Peyer's patch (tissue), 4 donors: Measurements from ENCODE around the gene SLC2A2.

Experiments used
- POLR2A ChIP-seq, 2 donors: fragments of 450-650 bp; IDR thresholded peaks; one replicate each; pipeline ENCODE4 v1.5.1; 2017; ENCODE audit warnings: antibody characterized with exemption in 2 of 2, mild to moderate bottlenecking in 2 of 2, moderate library complexity in 2 of 2
- TF ChIP-seq, protein P1 (sequence below), 6 experiments: fragments of 450-650 bp in 4 of 6; fragments of 200-600 bp in 2 of 6; sonication (generic) in 1 of 6; IDR thresholded peaks; one replicate each; pipeline ENCODE4 v1.5.1; 2017 to 2019; ENCODE audit warnings: antibody characterized with exemption in 6 of 6, mild to moderate bottlenecking in 3 of 6, moderate library complexity in 1 of 6

- TF ChIP-seq, protein P1, sequence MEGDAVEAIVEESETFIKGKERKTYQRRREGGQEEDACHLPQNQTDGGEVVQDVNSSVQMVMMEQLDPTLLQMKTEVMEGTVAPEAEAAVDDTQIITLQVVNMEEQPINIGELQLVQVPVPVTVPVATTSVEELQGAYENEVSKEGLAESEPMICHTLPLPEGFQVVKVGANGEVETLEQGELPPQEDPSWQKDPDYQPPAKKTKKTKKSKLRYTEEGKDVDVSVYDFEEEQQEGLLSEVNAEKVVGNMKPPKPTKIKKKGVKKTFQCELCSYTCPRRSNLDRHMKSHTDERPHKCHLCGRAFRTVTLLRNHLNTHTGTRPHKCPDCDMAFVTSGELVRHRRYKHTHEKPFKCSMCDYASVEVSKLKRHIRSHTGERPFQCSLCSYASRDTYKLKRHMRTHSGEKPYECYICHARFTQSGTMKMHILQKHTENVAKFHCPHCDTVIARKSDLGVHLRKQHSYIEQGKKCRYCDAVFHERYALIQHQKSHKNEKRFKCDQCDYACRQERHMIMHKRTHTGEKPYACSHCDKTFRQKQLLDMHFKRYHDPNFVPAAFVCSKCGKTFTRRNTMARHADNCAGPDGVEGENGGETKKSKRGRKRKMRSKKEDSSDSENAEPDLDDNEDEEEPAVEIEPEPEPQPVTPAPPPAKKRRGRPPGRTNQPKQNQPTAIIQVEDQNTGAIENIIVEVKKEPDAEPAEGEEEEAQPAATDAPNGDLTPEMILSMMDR (IDR thresholded peaks at IDR 0.05): no peak
- no peak for TF ChIP-seq POLR2A (IDR thresholded peaks at IDR 0.05)
These were observed 20.2 kb upstream of the SLC2A2 start for GRCh38 chr3:171046760-171047159.
